ENCODE data around the gene SPIN1.

- no peak for TF ChIP-seq ZNF274 (IDR thresholded peaks at IDR 0.05; ENCODE audit: borderline replicate concordance, extremely low read depth, low read length)
- no peak for TF ChIP-seq HDAC2 (IDR thresholded peaks at IDR 0.05; ENCODE audit: borderline replicate concordance in 1 of 2, low read depth in 2 of 2, low read length in 2 of 2)
- no peak for TF ChIP-seq EP300 (IDR thresholded peaks at IDR 0.05; ENCODE audit: borderline replicate concordance in 1 of 2, low read depth in 2 of 2, low read length in 2 of 2)
- TF ChIP-seq EZH2 (IDR thresholded peaks at IDR 0.05; ENCODE audit: low read depth, low read length, severe bottlenecking), result no peak
These were observed 2.2 kb downstream of the SPIN1 start for GRCh38 chr9:88390371-88390990.
